Mesenchymal stem cell (in vitro differentiated cells and primary cell): ENCODE results near the gene NLK.

Source experiments
- DNase-seq: peaks from one replicate; pipeline ENCODE4 v3.0.0-alpha.2; 2013
- H2AFZ ChIP-seq: one replicate; pipeline ENCODE4 v1.6.1; 2013; ENCODE audit warnings: low read depth, mild to moderate bottlenecking, control low read depth, inconsistent platforms, low read length, moderate library complexity
- H2AK5ac ChIP-seq: 2 replicates; pipeline ENCODE4 v1.6.1; 2013; ENCODE audit warnings: low read length, moderate library complexity, mild to moderate bottlenecking, inconsistent platforms; ENCODE audit not compliant: severe bottlenecking
- H2BK120ac ChIP-seq: one replicate; pipeline ENCODE4 v1.6.1; 2013; ENCODE audit warnings: low read depth, mild to moderate bottlenecking, inconsistent platforms, low read length, moderate library complexity
- H2BK12ac ChIP-seq, 2 experiments: one replicate each; pipeline ENCODE4 v1.6.1; 2013; ENCODE audit warnings: inconsistent platforms in 2 of 2, low read length in 2 of 2, mild to moderate bottlenecking in 2 of 2, moderate library complexity in 2 of 2, control low read depth in 1 of 2
- H2BK15ac ChIP-seq: one replicate; pipeline ENCODE4 v1.6.1; 2013; ENCODE audit warnings: mild to moderate bottlenecking, low read depth, inconsistent platforms; ENCODE audit not compliant: poor library complexity, severe bottlenecking
- H2BK5ac ChIP-seq: 2 replicates; pipeline ENCODE4 v1.6.1; 2013; ENCODE audit warnings: low read depth, mild to moderate bottlenecking, low read length, control low read depth, inconsistent platforms; ENCODE audit not compliant: poor library complexity, severe bottlenecking
- H3K14ac ChIP-seq, 2 experiments: one replicate each; pipeline ENCODE4 v1.6.1; 2013; ENCODE audit warnings: inconsistent platforms in 2 of 2, low read length in 2 of 2, control low read depth in 1 of 2, mild to moderate bottlenecking in 1 of 2, moderate library complexity in 1 of 2
- H3K18ac ChIP-seq, 2 experiments: one replicate each; pipeline ENCODE4 v1.6.1; 2013; ENCODE audit warnings: inconsistent platforms in 2 of 2, low read length in 2 of 2, control low read depth in 1 of 2, low read depth in 1 of 2, mild to moderate bottlenecking in 1 of 2
- H3K23ac ChIP-seq, 2 experiments: one replicate each; pipeline ENCODE4 v1.6.1; 2013; ENCODE audit warnings: inconsistent platforms in 2 of 2, low read length in 2 of 2, mild to moderate bottlenecking in 2 of 2, moderate library complexity in 2 of 2, control low read depth in 1 of 2
- H3K27ac ChIP-seq: 2 replicates; pipeline ENCODE4 v1.5.1; 2013; ENCODE audit warnings: mild to moderate bottlenecking, moderate library complexity, low read length, control low read depth, inconsistent platforms; ENCODE audit not compliant: poor library complexity, severe bottlenecking
- H3K27me3 ChIP-seq, 2 experiments: 2 replicates each; pipeline versions ENCODE4 v1.6.1 to v1.7.0; 2013; ENCODE audit warnings: low read length in 2 of 2, mild to moderate bottlenecking in 2 of 2, moderate library complexity in 2 of 2, control low read depth in 1 of 2, inconsistent platforms in 1 of 2; ENCODE audit not compliant: control insufficient read depth in 1 of 2, insufficient read depth in 1 of 2
- H3K36me3 ChIP-seq, 2 experiments: 2 replicates each; pipeline versions ENCODE4 v1.6.1 to v1.7.0; 2013; ENCODE audit warnings: low read length in 2 of 2, control low read depth in 1 of 2, inconsistent platforms in 1 of 2, low read depth in 1 of 2, mild to moderate bottlenecking in 1 of 2; ENCODE audit not compliant: insufficient read depth in 2 of 2, control insufficient read depth in 1 of 2
- H3K4ac ChIP-seq, 2 experiments: one replicate each; pipeline ENCODE4 v1.6.1; 2013; ENCODE audit warnings: inconsistent platforms in 2 of 2, low read length in 2 of 2, mild to moderate bottlenecking in 2 of 2, moderate library complexity in 2 of 2, control low read depth in 1 of 2, low read depth in 1 of 2
- H3K4me1 ChIP-seq: 2 replicates; pipeline ENCODE4 v1.6.1; 2013; ENCODE audit warnings: low read depth, low read length, control low read depth; ENCODE audit not compliant: control insufficient read depth, insufficient read depth
- H3K4me2 ChIP-seq: 2 replicates; pipeline ENCODE4 v1.6.1; 2013; ENCODE audit warnings: low read length, mild to moderate bottlenecking, inconsistent platforms; ENCODE audit not compliant: poor library complexity, severe bottlenecking
- H3K4me3 ChIP-seq, 2 experiments: 2 replicates each; pipeline versions ENCODE4 v1.5.1 to v1.7.0; 2013; ENCODE audit warnings: low read length in 2 of 2, mild to moderate bottlenecking in 2 of 2, control low read depth in 1 of 2, low read depth in 1 of 2; ENCODE audit not compliant: insufficient read depth in 1 of 2
- H3K79me1 ChIP-seq: replicated peaks from 2 replicates; pipeline ENCODE4 v1.6.1; 2013; ENCODE audit warnings: mild to moderate bottlenecking, control low read depth, low read length, inconsistent platforms; ENCODE audit not compliant: poor library complexity, severe bottlenecking
- H3K9ac ChIP-seq: 2 replicates; pipeline ENCODE4 v1.7.0; 2013; ENCODE audit warnings: mild to moderate bottlenecking, low read length, moderate library complexity
- H3K9me3 ChIP-seq: 2 replicates; pipeline ENCODE4 v1.7.0; 2013; ENCODE audit warnings: mild to moderate bottlenecking, low read length; ENCODE audit not compliant: control insufficient read depth
- H4K8ac ChIP-seq: one replicate; pipeline ENCODE4 v1.6.1; 2013; ENCODE audit warnings: inconsistent platforms, mild to moderate bottlenecking, low read length, moderate library complexity
- H4K91ac ChIP-seq: one replicate; pipeline ENCODE4 v1.6.1; 2013; ENCODE audit warnings: mild to moderate bottlenecking, low read length, inconsistent platforms
- WGBS: methylation state at CpG from one replicate; pipeline ENCODE4 v1.1.7; 2013; ENCODE audit warnings: mixed read lengths; 5-methylcytosine and 5-hydroxymethylcytosine counted together

The NLK gene

GRCh38 chr17:28049071-28049470, 6.6 kb downstream of the NLK start:
- no peaks in the 10 kb centered on the region for H3K9me3 ChIP-seq
- H3K36me3 ChIP-seq, result no peaks in the 10 kb centered on the region
- no peak overlapping the region for H3K14ac ChIP-seq
- H3K4me2 ChIP-seq, result no peak overlapping the region
- no peak overlapping the region for H2AK5ac ChIP-seq
- no peak overlapping the region for H2BK12ac ChIP-seq
- H3K23ac ChIP-seq, result no peak overlapping the region
- H3K4me1 ChIP-seq, result peaks cover 2% of the 10 kb centered on the region
- no peak overlapping the region for H3K4ac ChIP-seq
- H4K8ac ChIP-seq, result no peak overlapping the region
- no peak overlapping the region for H2AFZ ChIP-seq
- no peak overlapping the region for H3K9ac ChIP-seq
- H3K4me3 ChIP-seq, result no peak overlapping the region
- no peak overlapping the region for H2BK15ac ChIP-seq
- H2BK5ac ChIP-seq, result no peak overlapping the region
- 100% methylated on average over 1 of the region's 1 CpG for WGBS
- no peak overlapping the region for H2BK120ac ChIP-seq
- H3K27me3 ChIP-seq, result no peaks in the 10 kb centered on the region
- DNase-seq, result no peak
- no peak overlapping the region for H4K91ac ChIP-seq
- H3K18ac ChIP-seq, result no peak overlapping the region
- peaks cover 8% of the 10 kb centered on the region for H3K79me1 ChIP-seq
- no peak overlapping the region for H3K27ac ChIP-seq

GRCh38 chr17:28053044-28053670, 10.7 kb downstream of the NLK start:
- H3K9ac ChIP-seq, result no peak overlapping the region
- no peak overlapping the region for H2BK15ac ChIP-seq
- no peak overlapping the region for H2AFZ ChIP-seq
- no peak for DNase-seq
- H3K4me2 ChIP-seq, result no peak overlapping the region
- no peak overlapping the region for H2BK12ac ChIP-seq
- H3K4me3 ChIP-seq, result no peak overlapping the region
- no peaks in the 10 kb centered on the region for H3K27me3 ChIP-seq
- H3K23ac ChIP-seq, result no peak overlapping the region
- H4K8ac ChIP-seq, result no peak overlapping the region
- H3K9me3 ChIP-seq, result no peaks in the 10 kb centered on the region
- WGBS, result 100% methylated on average over 2 of the region's 3 CpGs
- H2AK5ac ChIP-seq, result no peak overlapping the region
- H3K14ac ChIP-seq, result no peak overlapping the region
- H3K36me3 ChIP-seq, result no peaks in the 10 kb centered on the region
- H3K27ac ChIP-seq, result no peak overlapping the region
- no peak overlapping the region for H2BK120ac ChIP-seq
- no peak overlapping the region for H2BK5ac ChIP-seq
- H3K79me1 ChIP-seq, result peaks cover 11% of the 10 kb centered on the region
- H3K4me1 ChIP-seq, result peaks cover 2% of the 10 kb centered on the region
- no peak overlapping the region for H3K4ac ChIP-seq
- no peak overlapping the region for H4K91ac ChIP-seq
- no peak overlapping the region for H3K18ac ChIP-seq

GRCh38 chr17:28053725-28054124, 11.2 kb downstream of the NLK start:
- no peak overlapping the region for H3K4me2 ChIP-seq
- DNase-seq, result no peak
- no peak overlapping the region for H2AFZ ChIP-seq
- H2AK5ac ChIP-seq, result no peak overlapping the region
- no peak overlapping the region for H2BK120ac ChIP-seq
- H3K4me1 ChIP-seq, result peaks cover 2% of the 10 kb centered on the region
- H3K23ac ChIP-seq, result no peak overlapping the region
- H2BK12ac ChIP-seq, result no peak overlapping the region
- no peak overlapping the region for H3K18ac ChIP-seq
- no peak overlapping the region for H3K4ac ChIP-seq
- H3K36me3 ChIP-seq, result no peaks in the 10 kb centered on the region
- WGBS, result 98% methylated on average over 2 of the region's 2 CpGs
- no peak overlapping the region for H4K8ac ChIP-seq
- no peak overlapping the region for H3K4me3 ChIP-seq
- H3K27ac ChIP-seq, result no peak overlapping the region
- H3K14ac ChIP-seq, result no peak overlapping the region
- no peak overlapping the region for H2BK15ac ChIP-seq
- H3K9ac ChIP-seq, result no peak overlapping the region
- H3K27me3 ChIP-seq, result no peaks in the 10 kb centered on the region
- no peak overlapping the region for H2BK5ac ChIP-seq
- H3K79me1 ChIP-seq, result peaks cover 15% of the 10 kb centered on the region
- no peaks in the 10 kb centered on the region for H3K9me3 ChIP-seq
- no peak overlapping the region for H4K91ac ChIP-seq

GRCh38 chr17:28055546-28056275, 13.2 kb downstream of the NLK start:
- peaks cover 10% of the 10 kb centered on the region for H3K79me1 ChIP-seq
- H3K9ac ChIP-seq, result no peak overlapping the region
- no peak for DNase-seq
- H2AFZ ChIP-seq, result no peak overlapping the region
- no peaks in the 10 kb centered on the region for H3K36me3 ChIP-seq
- no peak overlapping the region for H2BK5ac ChIP-seq
- H3K14ac ChIP-seq, result no peak overlapping the region
- peaks cover 2% of the 10 kb centered on the region for H3K4me1 ChIP-seq
- no peak overlapping the region for H3K27ac ChIP-seq
- no CpG with 5 or more reads among the region's 2 CpGs for WGBS
- no peak overlapping the region for H4K91ac ChIP-seq
- H3K9me3 ChIP-seq, result no peaks in the 10 kb centered on the region
- H3K4ac ChIP-seq, result no peak overlapping the region
- no peak overlapping the region for H3K4me3 ChIP-seq
- H4K8ac ChIP-seq, result no peak overlapping the region
- no peak overlapping the region for H3K23ac ChIP-seq
- H3K4me2 ChIP-seq, result no peak overlapping the region
- no peak overlapping the region for H2BK120ac ChIP-seq
- H2AK5ac ChIP-seq, result no peak overlapping the region
- H3K27me3 ChIP-seq, result no peaks in the 10 kb centered on the region
- no peak overlapping the region for H2BK12ac ChIP-seq
- H3K18ac ChIP-seq, result no peak overlapping the region
- no peak overlapping the region for H2BK15ac ChIP-seq
